DND-41 (cell line): ENCODE measurements around the gene DHX32.
"Not testable (repeated sequence)": the region's sequence is repeated elsewhere in the genome, so short reads cannot be mapped to it uniquely, and the experiment has no call there.

Source experiments
- ATAC-seq: fragments of 200-7000 bp; cut with Tn5 transposase; 3 replicates; pipeline ENCODE4 v1.9.1; 2021; ENCODE audit warnings: low read depth; ENCODE audit not compliant: insufficient read depth
- DNase-seq: peaks from one replicate; pipeline ENCODE4 v3.0.0-alpha.2; 2020
- H2AFZ ChIP-seq: 2 replicates; pipeline ENCODE4 v1.6.0; 2012; ENCODE audit warnings: low read depth, low read length
- H3K27ac ChIP-seq: 2 replicates; pipeline ENCODE4 v1.5.1; 2012; ENCODE audit warnings: low read length, inconsistent platforms
- H3K27me3 ChIP-seq: fragments of 200-600 bp; sonication (generic); 2 replicates; pipeline ENCODE4 v1.6.0; 2012; ENCODE audit warnings: low read length, mild to moderate bottlenecking, inconsistent platforms; ENCODE audit not compliant: insufficient read depth, poor library complexity
- H3K36me3 ChIP-seq: 2 replicates; pipeline ENCODE4 v1.5.1; 2012; ENCODE audit warnings: low read length, inconsistent platforms; ENCODE audit not compliant: insufficient read depth
- H3K4me1 ChIP-seq: 2 replicates; pipeline ENCODE4 v1.5.1; 2012; ENCODE audit warnings: mild to moderate bottlenecking, low read length; ENCODE audit not compliant: insufficient read depth
- H3K4me2 ChIP-seq: 2 replicates; pipeline ENCODE4 v1.6.0; 2012; ENCODE audit warnings: mild to moderate bottlenecking, moderate library complexity, low read length, inconsistent platforms; ENCODE audit not compliant: insufficient read depth
- H3K4me3 ChIP-seq, 2 experiments: fragments of 200-600 bp in 1 of 2; shearing (Covaris generic) in 1 of 2; 2 replicates each; pipeline ENCODE4 v1.5.1; 2012 to 2016; ENCODE audit warnings: inconsistent platforms in 2 of 2, low read length in 2 of 2, mild to moderate bottlenecking in 2 of 2, low read depth in 1 of 2, moderate library complexity in 1 of 2
- H3K79me2 ChIP-seq: 2 replicates; pipeline ENCODE4 v1.6.0; 2012; ENCODE audit warnings: low read length, inconsistent platforms; ENCODE audit not compliant: insufficient read depth
- H3K9ac ChIP-seq: 2 replicates; pipeline ENCODE4 v1.6.0; 2012; ENCODE audit warnings: low read depth, mild to moderate bottlenecking, inconsistent platforms, low read length, moderate library complexity
- H3K9me3 ChIP-seq: 2 replicates; pipeline ENCODE4 v1.5.1; 2012; ENCODE audit warnings: low read length, moderate library complexity, mild to moderate bottlenecking, inconsistent platforms; ENCODE audit not compliant: insufficient read depth, severe bottlenecking
- H4K20me1 ChIP-seq: 2 replicates; pipeline ENCODE4 v1.6.0; 2012; ENCODE audit warnings: low read length; ENCODE audit not compliant: insufficient read depth

DHX32 gene

GRCh38 chr10:125907598-125907997 is 26.5 kb upstream of the DHX32 start:
- H3K4me1 ChIP-seq, ATAC-seq: not testable (repeated sequence)

GRCh38 chr10:125905069-125905994 is 24.2 kb upstream of the DHX32 start:
- not testable (repeated sequence) for DNase-seq, H3K27ac ChIP-seq, H3K9ac ChIP-seq, H3K36me3 ChIP-seq, ATAC-seq, H3K4me3 ChIP-seq, H3K9me3 ChIP-seq, H4K20me1 ChIP-seq, H3K27me3 ChIP-seq, H3K4me2 ChIP-seq, H3K79me2 ChIP-seq, H3K4me1 ChIP-seq, H2AFZ ChIP-seq

More at GRCh38 chr10:125907598-125907997, 26.5 kb upstream of the DHX32 start:
- not testable (repeated sequence) for H3K9me3 ChIP-seq, H3K4me2 ChIP-seq, H3K79me2 ChIP-seq, DNase-seq, H3K27ac ChIP-seq, H3K9ac ChIP-seq, H4K20me1 ChIP-seq, H3K36me3 ChIP-seq, H3K4me3 ChIP-seq, H3K27me3 ChIP-seq, H2AFZ ChIP-seq

- not testable (repeated sequence) for H3K4me1 ChIP-seq, H3K79me2 ChIP-seq, ATAC-seq, H3K4me2 ChIP-seq, H3K9me3 ChIP-seq, H4K20me1 ChIP-seq, H3K27ac ChIP-seq, DNase-seq, H3K4me3 ChIP-seq, H3K9ac ChIP-seq, H3K27me3 ChIP-seq, H3K36me3 ChIP-seq, H2AFZ ChIP-seq
Measured at GRCh38 chr10:125903135-125903640, 22.1 kb upstream of the DHX32 start.

GRCh38 chr10:125900963-125901362 is 19.9 kb upstream of the DHX32 start:
- H3K4me3 ChIP-seq, H3K27me3 ChIP-seq, H3K36me3 ChIP-seq, H3K27ac ChIP-seq, DNase-seq, H3K4me1 ChIP-seq, ATAC-seq, H3K9me3 ChIP-seq, H3K4me2 ChIP-seq, H4K20me1 ChIP-seq, H3K9ac ChIP-seq, H3K79me2 ChIP-seq, H2AFZ ChIP-seq: not testable (repeated sequence)

DNA sequence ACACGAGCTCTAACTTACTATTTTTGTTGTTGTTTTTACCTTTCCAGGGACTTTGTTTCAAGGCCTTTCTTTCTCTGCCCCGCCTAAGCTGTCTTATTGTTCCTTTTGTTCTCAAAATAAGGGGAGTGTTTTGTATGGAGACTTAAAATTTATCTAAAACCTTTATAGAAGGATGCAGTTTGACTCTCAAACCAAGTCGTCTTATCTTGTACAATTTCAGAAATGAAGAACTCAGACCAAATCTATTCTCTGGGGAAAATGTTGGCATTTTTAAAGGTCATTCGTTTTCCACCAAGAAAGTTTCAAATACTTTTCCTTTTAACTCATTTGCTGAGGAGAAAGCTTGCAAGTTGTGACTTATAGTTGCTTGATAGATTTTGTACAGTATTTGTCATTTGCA is 16.2 kb upstream of the DHX32 start:
- H3K4me3 ChIP-seq, H3K27ac ChIP-seq, ATAC-seq, H3K9ac ChIP-seq, H3K9me3 ChIP-seq, H3K36me3 ChIP-seq, H3K4me2 ChIP-seq, H3K79me2 ChIP-seq, H3K4me1 ChIP-seq, H3K27me3 ChIP-seq, H4K20me1 ChIP-seq, DNase-seq, H2AFZ ChIP-seq: not testable (repeated sequence)

- H3K27ac ChIP-seq, H3K9me3 ChIP-seq, H4K20me1 ChIP-seq, ATAC-seq, H3K4me3 ChIP-seq, DNase-seq, H3K27me3 ChIP-seq, H2AFZ ChIP-seq, H3K79me2 ChIP-seq, H3K36me3 ChIP-seq, H3K4me1 ChIP-seq, H3K4me2 ChIP-seq, H3K9ac ChIP-seq: not testable (repeated sequence)
Measured at GRCh38 chr10:125896088-125896934, 15.2 kb upstream of the DHX32 start, which contains the start of gene FANK1. Gene FANK1 (plus strand): TSS chr10:125896564. CDS start chr10:125896643, 79 bp downstream.

GRCh38 chr10:125895130-125896087 is 14.3 kb upstream of the DHX32 start:
- not testable (repeated sequence) for H4K20me1 ChIP-seq, H3K27ac ChIP-seq, H3K36me3 ChIP-seq, H3K9me3 ChIP-seq, ATAC-seq, H3K79me2 ChIP-seq, H3K27me3 ChIP-seq, H3K4me1 ChIP-seq, H2AFZ ChIP-seq, H3K4me3 ChIP-seq, H3K9ac ChIP-seq, DNase-seq, H3K4me2 ChIP-seq
